ENCODE results near the gene YIPF6. TPM values are rescaled to one million over a fixed set of nuclear protein-coding genes. Genes with fewer than 3 reads are reported as not detected.

YIPF6 gene
- total and polyA plus RNA-seq, 9 of the 15 experiments (the other 6 are each of a cell fraction or from before 2014, with no cell fraction given) = 7.7 to 44.2 (median 22.4) TPM

- TF ChIP-seq MGA (IDR thresholded peaks at IDR 0.05) = no peak
- TF ChIP-seq PTRF (tag; IDR thresholded peaks at IDR 0.05) = no peak
- no peak for TF ChIP-seq RAD21 (CRISPR knock-in tag; conservative IDR thresholded peaks at IDR 0.05 in 1 of 2, IDR thresholded peaks at IDR 0.05 in 1 of 2)
- TF ChIP-seq SMAD4 (CRISPR knock-in tag; conservative IDR thresholded peaks at IDR 0.05) = no peak
- TF ChIP-seq SIX5 (IDR thresholded peaks at IDR 0.05; ENCODE audit: borderline replicate concordance in 1 of 2, insufficient read depth in 1 of 2, low read depth in 1 of 2, low read length in 2 of 2) = no peak
- no peak for TF ChIP-seq ESRRA (IDR thresholded peaks at IDR 0.05; ENCODE audit: borderline replicate concordance, low read depth)
- TF ChIP-seq CREB3 (tag; conservative IDR thresholded peaks at IDR 0.05; ENCODE audit: low read depth) = no peak
- no peak for TF ChIP-seq ZNF224 (CRISPR knock-in tag; IDR thresholded peaks at IDR 0.05)
Measured at GRCh38 chrX:68571610-68572311, 72.9 kb downstream of the YIPF6 start (continued).

All from K562 (cell line).